Activated naive CD8-positive, alpha-beta T cell treated with anti-CD3 and anti-CD28 coated beads, Interleukin-2, amount 10 ng/mL, durations not matched to agents 7 days and 5 days (primary cell): ENCODE data around the gene DTYMK. TPM values are rescaled to one million over a fixed set of nuclear protein-coding genes. Genes with fewer than 3 reads are reported as not detected.

Experiments
- ATAC-seq: fragments of 150-1000 bp; cut with Tn5 transposase; one replicate; pipeline ENCODE4 v1.10.0; 2021; ENCODE audit warnings: low read depth, moderate library complexity
- POLR2A ChIA-PET: fragments of 350-600 bp; sonication (Branson Sonifier 250); formaldehyde crosslinking; loops from one replicate; lab custom pipeline; 2021; ENCODE audit warnings: antibody characterized with exemption; lab: Charles Lee
- DNase-seq: peaks from one replicate; pipeline ENCODE4 v3.0.0; 2021
- H3K27ac Mint-ChIP-seq: one replicate; pipeline ENCODE4 v1.8.0; 2022; ENCODE audit warnings: mild to moderate bottlenecking, mixed read lengths
- H3K27me3 Mint-ChIP-seq: one replicate; pipeline ENCODE4 v1.8.0; 2022; ENCODE audit warnings: mild to moderate bottlenecking, moderate library complexity, mixed read lengths
- H3K36me3 Mint-ChIP-seq: one replicate; pipeline ENCODE4 v1.8.0; 2021; ENCODE audit warnings: mild to moderate bottlenecking, mixed read lengths
- H3K4me1 Mint-ChIP-seq: one replicate; pipeline ENCODE4 v1.8.0; 2021; ENCODE audit warnings: mixed read lengths
- H3K4me3 Mint-ChIP-seq: one replicate; pipeline ENCODE4 v1.8.0; 2022; ENCODE audit warnings: mild to moderate bottlenecking, moderate library complexity, mixed read lengths
- H3K9me3 Mint-ChIP-seq: one replicate; pipeline ENCODE4 v1.8.0; 2021; ENCODE audit warnings: mixed read lengths
- total RNA-seq, 2 experiments: library from RNA; stranded (reverse); gene quantifications; one replicate each; pipeline ENCODE4 v1.2.3, GENCODE V29; 2021

DTYMK gene
- total RNA-seq, 2 experiments from 2014 or later = 56.5 to 67.9 TPM

DNA sequence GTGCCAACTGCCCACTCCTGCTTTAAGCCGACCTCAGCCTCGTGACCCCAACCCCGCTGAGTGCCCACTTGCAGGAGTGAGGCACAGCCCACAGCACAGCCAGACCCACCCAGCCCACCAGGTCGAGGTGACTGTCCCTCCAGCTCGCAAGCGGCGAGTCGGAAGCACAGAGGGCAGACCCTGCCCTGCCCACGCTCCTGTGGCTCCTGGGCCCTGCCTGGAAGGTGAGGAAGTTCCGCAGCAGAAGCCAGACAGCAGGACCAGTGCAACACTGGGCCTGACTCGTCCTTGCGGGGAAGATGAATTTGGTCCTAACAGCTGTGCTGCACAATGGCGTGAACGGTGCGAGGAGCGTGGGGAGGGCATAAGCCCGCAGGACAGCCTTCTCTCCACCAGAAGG lies 9.9 kb downstream of the DTYMK start:
- ATAC-seq (no peak), DNase-seq (no peak)
- Mint-ChIP-seq H3K4me3 (no peak overlapping the region), H3K4me1 (peaks cover 11% of the 10 kb centered on the region), H3K27ac (no peak overlapping the region), H3K9me3 (no peaks in the 10 kb centered on the region), H3K27me3 (no peaks in the 10 kb centered on the region), H3K36me3 (peaks cover 5% of the 10 kb centered on the region)
- POLR2A ChIA-PET = no interaction called here

DNA sequence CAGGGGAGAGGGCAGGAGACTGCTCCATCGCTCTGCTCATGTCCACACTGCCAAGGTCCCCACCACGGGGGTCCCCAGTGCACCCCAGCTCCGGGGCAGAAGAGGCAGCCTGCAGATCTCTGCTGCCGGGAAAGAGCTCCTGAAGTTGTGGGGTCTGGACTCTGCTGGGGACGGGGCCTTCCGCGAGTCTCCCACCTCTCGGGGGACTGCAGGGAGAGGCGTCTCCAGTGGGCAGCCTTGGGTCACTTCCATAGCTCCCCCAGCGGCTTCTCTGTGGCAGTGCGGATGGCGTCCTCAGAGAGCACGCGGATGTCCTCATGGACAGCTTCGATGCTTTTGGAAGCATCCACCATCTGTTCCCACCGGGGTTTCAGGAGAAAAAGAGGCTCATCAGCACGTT lies 10.7 kb downstream of the DTYMK start:
- H3K36me3 Mint-ChIP-seq = peaks cover 2% of the 10 kb centered on the region
- no peaks in the 10 kb centered on the region for H3K27me3 Mint-ChIP-seq
- ATAC-seq (no peak), DNase-seq (no peak)
- H3K4me1 Mint-ChIP-seq = peaks cover 10% of the 10 kb centered on the region
- no peak overlapping the region for H3K27ac Mint-ChIP-seq
- H3K9me3 Mint-ChIP-seq = no peaks in the 10 kb centered on the region
- no peak overlapping the region for H3K4me3 Mint-ChIP-seq
- POLR2A ChIA-PET = interaction anchor here (0.9 kb wide), 1 partner anchor 11 kb away, joined by 3 read pairs; the partner anchor contains the start of gene DTYMK

DNA sequence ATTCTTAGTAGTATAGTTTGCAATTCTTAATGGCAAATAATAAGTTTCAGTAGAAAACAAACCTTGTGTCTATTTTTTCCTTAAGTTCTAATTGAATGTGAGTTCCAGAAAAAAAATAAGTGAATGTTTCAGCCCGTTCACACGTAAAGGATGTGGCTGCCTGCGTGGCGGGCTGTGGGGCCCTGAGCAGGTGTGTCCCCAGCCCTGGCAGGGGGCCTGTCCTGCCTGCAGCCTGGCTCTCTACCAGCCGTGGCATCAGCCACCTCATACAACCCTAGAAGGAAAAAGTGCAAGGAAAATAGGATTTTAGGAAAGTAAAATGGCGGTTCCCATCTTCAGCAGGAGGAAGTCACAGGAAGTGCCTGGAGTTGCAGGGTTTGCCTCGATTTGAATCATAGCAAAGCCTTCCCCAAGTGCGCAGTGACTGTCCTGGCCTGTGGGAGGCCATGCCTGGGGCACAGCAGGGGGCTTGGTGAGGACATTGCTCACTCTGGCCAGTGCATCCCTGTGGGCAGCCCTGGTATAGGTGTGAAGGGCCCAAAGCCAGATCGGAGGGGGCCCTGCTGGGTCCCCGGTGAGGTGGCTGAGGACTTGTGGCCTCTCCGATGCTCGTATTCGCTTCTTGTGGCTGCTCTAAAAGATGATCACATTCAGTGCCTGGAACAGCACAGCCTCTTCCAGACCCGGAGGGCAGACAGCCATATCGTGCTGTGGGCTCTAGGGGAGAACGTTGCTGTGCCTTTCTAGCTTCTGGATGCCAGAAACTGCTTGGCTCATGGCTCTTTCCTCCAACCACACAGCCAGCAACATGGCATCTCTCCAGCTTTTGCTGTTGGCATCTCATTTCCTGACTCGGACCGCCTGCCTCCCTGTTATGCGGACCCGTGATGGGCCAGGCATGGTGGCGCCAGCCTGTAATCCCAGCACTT lies 12.6 kb downstream of the DTYMK start:
- POLR2A ChIA-PET = no interaction called here
- peak; percentile 15 for ATAC-seq
- peak overlapping the region; percentile 66 for H3K27ac Mint-ChIP-seq

DNA sequence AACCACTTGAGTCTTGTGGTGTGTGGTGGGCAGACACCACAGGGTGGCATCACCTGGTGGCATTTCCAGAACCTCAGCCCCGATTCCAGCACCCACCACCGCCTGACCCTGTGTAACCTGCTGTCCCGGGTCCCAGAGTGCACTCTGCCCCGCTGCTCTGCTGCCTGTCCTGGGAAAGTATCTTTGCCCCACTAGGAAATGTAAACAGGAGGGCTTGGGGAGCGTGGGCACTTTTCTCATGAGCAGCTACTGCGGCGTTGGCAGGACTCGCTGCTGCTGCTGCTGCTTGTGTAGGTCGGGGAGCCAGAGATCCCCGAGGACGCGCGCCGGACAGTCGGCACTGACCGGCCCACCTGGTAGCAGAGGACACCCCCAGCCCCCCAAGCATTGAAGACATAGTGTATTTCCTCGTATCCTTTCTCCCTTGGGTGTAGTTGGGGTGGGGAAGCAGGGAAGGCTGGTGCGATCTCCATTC lies 13.4 kb downstream of the DTYMK start:
- peaks cover 2% of the 10 kb centered on the region for H3K36me3 Mint-ChIP-seq
- POLR2A ChIA-PET = interaction anchor here (0.7 kb wide), 1 partner anchor 29 kb away, joined by 3 read pairs; the partner anchor contains the start of gene ING5

More for the DNA sequence above, 12.6 kb downstream of the DTYMK start:
- no peak overlapping the region for H3K4me3 Mint-ChIP-seq
- no peaks in the 10 kb centered on the region for H3K9me3 Mint-ChIP-seq
- H3K36me3 Mint-ChIP-seq = no peaks in the 10 kb centered on the region
- DNase-seq = no peak
- no peaks in the 10 kb centered on the region for H3K27me3 Mint-ChIP-seq
- peaks cover 6% of the 10 kb centered on the region for H3K4me1 Mint-ChIP-seq

DNA sequence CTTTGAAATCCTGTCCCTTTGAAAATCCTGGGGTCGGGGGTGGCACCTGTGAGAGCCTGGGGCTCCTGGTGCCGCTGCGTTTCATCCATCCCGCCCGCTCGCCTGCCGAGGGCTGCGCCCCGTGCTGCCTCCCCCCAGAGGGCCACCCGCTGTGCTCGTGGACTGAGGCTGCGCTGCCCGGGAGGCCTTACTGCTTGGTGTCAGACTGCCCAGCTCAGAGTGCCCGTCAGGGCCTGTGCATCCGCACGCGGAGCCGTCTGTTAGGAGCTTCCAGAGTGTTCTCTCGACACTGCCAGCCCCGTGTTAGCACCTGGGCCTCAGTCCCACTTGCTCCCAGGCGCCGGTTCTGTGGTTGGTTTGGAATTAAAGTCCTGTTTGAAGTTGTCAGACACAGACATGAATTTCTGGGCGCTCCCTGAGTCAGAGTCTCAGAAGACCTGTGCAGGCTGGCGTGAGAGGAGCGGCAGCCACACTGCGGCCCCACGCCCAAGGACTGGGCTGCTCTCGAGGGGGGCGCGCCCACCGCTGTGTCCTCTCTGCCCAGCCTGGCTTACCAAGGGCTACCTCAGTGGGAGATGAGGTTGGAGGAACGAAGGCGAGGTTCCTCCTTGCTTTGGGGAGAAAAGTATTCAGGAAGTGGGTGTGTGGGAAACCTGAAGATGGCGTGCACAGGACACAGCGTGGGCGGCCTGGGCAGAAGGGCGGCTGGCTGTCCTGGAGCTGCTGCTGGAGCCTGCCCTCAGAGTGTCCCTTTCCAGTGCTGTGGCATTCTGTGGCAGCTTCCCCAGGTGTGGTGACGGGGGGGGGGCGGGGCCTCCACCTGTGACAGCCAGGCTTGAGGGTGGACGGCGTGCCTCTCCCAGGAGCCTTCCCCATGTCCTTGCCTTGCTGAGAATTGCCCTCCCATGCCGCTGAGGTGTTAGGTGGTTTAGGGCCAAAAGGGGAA lies 14.1 kb downstream of the DTYMK start:
- ATAC-seq = no peak
- peaks cover 6% of the 10 kb centered on the region for H3K4me1 Mint-ChIP-seq

More for the DNA sequence above, 13.4 kb downstream of the DTYMK start:
- no peaks in the 10 kb centered on the region for H3K27me3 Mint-ChIP-seq
- no peaks in the 10 kb centered on the region for H3K9me3 Mint-ChIP-seq
- H3K4me3 Mint-ChIP-seq = no peak overlapping the region
- DNase-seq (no peak), ATAC-seq (no peak)
- H3K27ac Mint-ChIP-seq = no peak overlapping the region
- H3K4me1 Mint-ChIP-seq = peaks cover 6% of the 10 kb centered on the region

DNA sequence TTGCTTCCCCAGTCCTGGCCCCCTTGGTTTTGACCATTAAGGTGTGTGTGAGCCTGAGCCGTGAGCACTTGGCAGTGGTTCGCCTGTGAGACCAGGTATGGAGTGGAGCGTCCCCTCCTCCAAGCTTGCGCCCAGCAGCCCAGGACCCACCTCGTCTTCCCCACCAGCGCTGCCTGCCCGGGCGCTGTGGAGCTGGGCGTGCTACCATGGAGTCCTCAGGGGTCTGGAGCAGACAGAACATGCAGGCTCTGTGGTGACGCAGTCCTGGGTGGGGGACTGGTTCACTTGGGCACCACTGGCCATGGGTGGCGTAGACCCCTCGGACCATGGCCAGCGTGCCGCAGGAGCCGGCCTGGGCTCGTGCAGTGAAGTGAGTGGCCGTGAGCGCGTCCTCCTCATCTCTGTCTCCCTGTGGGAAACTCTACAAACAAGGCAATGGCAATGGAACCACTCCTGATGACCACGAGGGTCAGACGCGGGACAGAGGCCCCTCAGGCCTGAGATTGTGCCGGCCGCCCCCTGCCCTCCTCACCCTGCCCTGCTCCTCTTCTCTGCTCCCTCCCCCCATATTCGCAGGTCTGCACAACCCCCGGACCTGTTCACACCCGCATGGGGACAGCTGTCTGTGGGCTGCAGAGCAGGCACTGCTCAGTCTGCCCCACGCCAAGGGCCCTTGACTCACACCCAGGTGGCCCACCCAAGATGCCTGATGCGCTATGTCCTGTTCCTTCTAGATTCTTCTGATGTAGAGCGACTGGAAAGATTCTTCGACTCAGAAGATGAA lies 15.0 kb downstream of the DTYMK start:
- Mint-ChIP-seq H3K27me3 (no peaks in the 10 kb centered on the region), H3K4me3 (no peak overlapping the region), H3K4me1 (peaks cover 6% of the 10 kb centered on the region), H3K36me3 (peaks cover 2% of the 10 kb centered on the region), H3K9me3 (no peaks in the 10 kb centered on the region), H3K27ac (no peak overlapping the region)
- ATAC-seq (no peak), DNase-seq (no peak)
- POLR2A ChIA-PET = no interaction called here

More for the DNA sequence above, 14.1 kb downstream of the DTYMK start:
- Mint-ChIP-seq H3K27ac (no peak overlapping the region), H3K36me3 (peaks cover 2% of the 10 kb centered on the region), H3K4me3 (no peak overlapping the region), H3K27me3 (no peaks in the 10 kb centered on the region), H3K9me3 (no peaks in the 10 kb centered on the region)
- no peak for DNase-seq
- POLR2A ChIA-PET = interaction anchor here (0.7 kb wide), 1 partner anchor 30 kb away, joined by 3 read pairs; the partner anchor contains the start of gene ING5

DNA sequence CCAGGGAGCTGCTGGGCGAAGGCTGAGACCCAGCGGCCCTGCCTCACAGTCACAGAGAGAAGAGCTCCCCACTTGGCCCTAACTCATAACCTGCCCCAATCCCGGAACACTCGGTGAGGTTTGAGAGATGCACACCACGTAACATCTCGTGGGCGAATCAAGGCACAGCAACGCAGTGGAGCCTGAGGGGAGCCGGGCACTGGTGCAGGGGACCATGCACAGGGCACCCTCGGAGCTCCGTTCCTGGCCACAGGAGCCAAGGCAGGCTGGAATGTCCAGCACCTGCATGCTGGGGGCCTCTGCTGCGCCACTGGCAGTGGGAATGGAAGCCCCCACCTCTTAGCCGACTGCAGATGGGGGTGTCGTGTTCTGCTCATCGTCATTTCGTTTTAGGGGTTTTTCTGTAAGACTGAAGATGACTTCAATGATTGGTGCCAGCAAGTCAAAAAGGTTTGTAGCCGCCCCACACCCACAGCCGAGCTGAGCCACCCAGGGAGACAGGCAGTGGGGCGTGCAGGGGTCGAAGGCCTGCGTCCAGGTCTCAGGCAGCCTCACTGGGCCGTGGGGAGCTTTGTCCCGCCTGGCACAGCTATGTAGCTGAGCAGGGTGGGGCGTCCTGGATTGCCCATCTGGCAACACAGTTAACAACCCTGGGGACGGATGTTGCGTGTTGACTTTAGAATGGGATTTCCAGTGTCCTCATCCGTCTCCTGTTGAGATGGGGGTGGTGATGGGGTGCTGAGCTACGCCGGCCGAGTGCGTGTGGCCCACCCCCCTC lies 16.1 kb downstream of the DTYMK start:
- no peak overlapping the region for H3K27ac Mint-ChIP-seq
- POLR2A ChIA-PET = no interaction called here
- no peaks in the 10 kb centered on the region for H3K9me3 Mint-ChIP-seq
- no peak overlapping the region for H3K4me3 Mint-ChIP-seq
- H3K4me1 Mint-ChIP-seq = peaks cover 6% of the 10 kb centered on the region
- ATAC-seq (no peak), DNase-seq (no peak)
- H3K27me3 Mint-ChIP-seq = no peaks in the 10 kb centered on the region
- H3K36me3 Mint-ChIP-seq = peaks cover 2% of the 10 kb centered on the region

DNA sequence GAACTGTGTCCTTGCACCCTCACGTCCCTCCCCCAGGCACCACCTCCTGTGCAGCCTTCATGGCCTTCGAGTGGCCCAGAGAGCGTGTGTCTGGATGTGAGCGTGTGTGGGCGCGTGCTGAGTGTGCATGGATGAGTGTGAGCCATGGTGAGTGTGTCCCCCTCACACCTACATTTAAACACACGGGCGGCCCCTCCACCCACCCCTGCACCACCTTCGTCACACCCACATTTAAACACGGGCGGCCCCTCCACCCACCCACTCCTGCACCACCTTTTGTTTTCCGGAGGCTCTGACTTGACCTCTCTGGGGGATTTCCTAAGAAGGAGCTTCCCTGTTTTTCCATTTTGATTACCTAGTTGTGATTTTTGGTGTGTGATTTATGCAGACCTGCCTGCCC lies 17.8 kb downstream of the DTYMK start:
- POLR2A ChIA-PET = no interaction called here
- no peak overlapping the region for H3K27ac Mint-ChIP-seq

DNA sequence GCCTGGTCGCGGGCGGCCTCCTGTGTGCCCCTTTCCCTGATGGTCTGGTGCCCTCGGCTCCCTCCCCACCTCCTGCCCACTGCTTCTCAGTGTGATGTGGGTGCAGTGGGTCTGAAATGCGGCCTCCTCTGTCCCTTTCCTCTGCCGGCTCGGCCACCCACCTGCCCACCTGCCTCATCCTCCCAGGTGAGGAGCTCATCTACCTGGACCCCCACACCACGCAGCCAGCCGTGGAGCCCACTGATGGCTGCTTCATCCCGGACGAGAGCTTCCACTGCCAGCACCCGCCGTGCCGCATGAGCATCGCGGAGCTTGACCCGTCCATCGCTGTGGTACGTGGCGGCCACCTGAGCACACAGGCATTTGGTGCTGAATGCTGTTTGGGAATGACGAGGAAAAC lies 18.3 kb downstream of the DTYMK start:
- no peaks in the 10 kb centered on the region for H3K9me3 Mint-ChIP-seq
- no peak overlapping the region for H3K4me3 Mint-ChIP-seq
- POLR2A ChIA-PET = no interaction called here
- peaks cover 2% of the 10 kb centered on the region for H3K36me3 Mint-ChIP-seq
- no peak overlapping the region for H3K27ac Mint-ChIP-seq
- no peak for DNase-seq
- no peak for ATAC-seq
- H3K4me1 Mint-ChIP-seq = peaks cover 7% of the 10 kb centered on the region
- H3K27me3 Mint-ChIP-seq = no peaks in the 10 kb centered on the region

More for the DNA sequence above, 17.8 kb downstream of the DTYMK start:
- ATAC-seq = no peak
- Mint-ChIP-seq H3K4me1 (peaks cover 10% of the 10 kb centered on the region), H3K9me3 (no peaks in the 10 kb centered on the region), H3K36me3 (peaks cover 2% of the 10 kb centered on the region), H3K27me3 (no peaks in the 10 kb centered on the region), H3K4me3 (no peak overlapping the region)
- no peak for DNase-seq

DNA sequence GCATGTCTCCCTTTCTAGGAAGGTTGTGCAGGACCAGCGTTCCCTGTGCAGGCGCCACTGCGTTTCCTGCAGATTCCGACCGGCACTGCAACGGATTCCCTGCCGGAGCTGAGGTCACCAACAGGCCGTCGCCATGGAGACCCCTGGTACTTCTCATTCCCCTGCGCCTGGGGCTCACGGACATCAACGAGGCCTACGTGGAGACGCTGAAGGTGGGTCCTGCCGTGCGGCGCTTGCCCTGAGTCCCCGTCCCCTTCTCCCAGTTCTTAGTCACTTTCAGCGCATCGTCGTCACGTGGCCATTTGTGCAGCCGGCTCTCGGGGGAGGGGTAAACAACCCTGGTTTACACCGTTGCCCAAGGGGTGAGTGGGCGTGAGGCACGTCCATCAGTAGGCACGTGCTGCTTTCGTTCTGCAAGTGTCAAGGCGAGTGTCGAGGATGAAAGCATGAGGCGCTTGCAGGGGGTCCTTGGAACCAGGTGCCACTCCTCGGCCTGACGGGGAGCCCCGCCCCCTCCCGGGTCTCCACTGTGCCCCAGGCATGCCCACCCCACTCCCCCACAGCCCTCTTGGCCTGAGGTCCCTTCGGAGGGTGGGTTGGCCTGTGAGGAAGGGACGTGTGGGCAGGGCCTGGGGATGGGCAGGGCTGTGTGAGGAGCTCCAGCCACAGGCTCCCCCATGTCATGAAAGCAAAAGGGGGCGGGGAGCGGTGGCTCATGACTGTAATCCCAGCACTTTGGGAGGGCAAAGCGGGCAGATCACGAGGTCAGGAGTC lies 19.8 kb downstream of the DTYMK start:
- POLR2A ChIA-PET = no interaction called here
- Mint-ChIP-seq H3K4me3 (no peak overlapping the region), H3K36me3 (peaks cover 2% of the 10 kb centered on the region), H3K9me3 (no peaks in the 10 kb centered on the region), H3K27ac (no peak overlapping the region), H3K27me3 (no peaks in the 10 kb centered on the region), H3K4me1 (peaks cover 5% of the 10 kb centered on the region)
- no peak for DNase-seq
- ATAC-seq = no peak

DNA sequence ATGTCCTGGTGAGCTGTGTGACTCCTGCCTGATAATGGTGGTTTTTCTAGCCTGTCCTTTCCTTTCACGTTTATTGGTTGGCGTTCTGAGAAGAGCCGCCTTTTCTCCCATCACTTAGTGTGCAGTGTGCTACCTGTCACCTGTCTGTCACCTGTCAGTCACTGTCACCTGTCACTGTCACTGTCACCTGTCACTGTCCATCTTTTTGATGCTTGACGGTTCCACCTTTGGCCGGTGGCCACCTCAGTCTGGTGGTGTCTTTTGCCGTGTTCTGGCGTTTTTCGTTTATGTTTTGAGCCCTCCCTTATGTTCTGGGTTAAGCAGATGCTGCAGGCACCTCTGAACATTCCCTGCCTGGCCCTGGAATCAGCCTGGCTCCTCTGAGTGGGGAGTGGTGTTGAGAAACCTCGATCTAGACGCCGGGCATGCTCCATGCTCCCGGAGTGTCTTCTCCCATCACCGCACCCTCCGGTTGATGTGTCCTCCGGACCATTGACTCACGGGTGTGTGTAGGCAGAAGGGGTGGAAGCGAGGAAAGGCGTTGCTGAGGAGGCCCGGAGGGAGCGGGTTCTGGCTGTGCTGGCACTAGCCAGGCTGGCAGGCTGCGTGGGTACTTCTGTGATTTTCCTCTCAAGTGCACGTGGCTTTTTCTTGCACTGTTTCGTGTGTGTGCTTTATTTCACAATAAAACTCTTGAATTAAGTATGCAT lies 20.7 kb downstream of the DTYMK start:
- ATAC-seq (no peak), DNase-seq (no peak)
- POLR2A ChIA-PET = no interaction called here
- no peaks in the 10 kb centered on the region for H3K9me3 Mint-ChIP-seq
- no peak overlapping the region for H3K4me3 Mint-ChIP-seq
- H3K27me3 Mint-ChIP-seq = no peaks in the 10 kb centered on the region
- no peak overlapping the region for H3K27ac Mint-ChIP-seq
- peaks cover 5% of the 10 kb centered on the region for H3K4me1 Mint-ChIP-seq
- H3K36me3 Mint-ChIP-seq = peaks cover 2% of the 10 kb centered on the region
